ENCODE results near the gene CCL11.

The CCL11 gene

DNA sequence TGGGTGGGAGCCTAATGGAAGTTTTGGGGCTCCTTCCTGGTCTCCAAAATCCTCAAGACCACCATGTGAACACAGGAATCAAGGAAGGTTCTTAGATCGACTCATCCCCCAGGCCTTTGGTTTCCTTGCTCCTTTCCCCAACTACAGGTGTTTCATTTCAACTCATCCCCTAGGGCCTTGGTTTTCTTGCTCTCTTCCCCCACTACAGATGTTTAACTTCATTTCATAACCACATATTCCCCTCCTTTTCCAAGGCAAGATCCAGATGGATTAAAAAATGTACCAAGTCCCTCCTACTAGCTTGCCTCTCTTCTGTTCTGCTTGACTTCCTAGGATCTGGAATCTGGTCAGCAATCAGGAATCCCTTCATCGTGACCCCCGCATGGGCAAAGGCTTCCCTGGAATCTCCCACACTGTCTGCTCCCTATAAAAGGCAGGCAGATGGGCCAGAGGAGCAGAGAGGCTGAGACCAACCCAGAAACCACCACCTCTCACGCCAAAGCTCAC, at the start of gene CCL11:
CCL11 (plus strand) TSS at position 457 of the 507 bp plus-strand sequence. CDS start 67 bp downstream, outside the sequence.
- DNase-seq (ENCODE audit: low read depth), result no peak

DNA sequence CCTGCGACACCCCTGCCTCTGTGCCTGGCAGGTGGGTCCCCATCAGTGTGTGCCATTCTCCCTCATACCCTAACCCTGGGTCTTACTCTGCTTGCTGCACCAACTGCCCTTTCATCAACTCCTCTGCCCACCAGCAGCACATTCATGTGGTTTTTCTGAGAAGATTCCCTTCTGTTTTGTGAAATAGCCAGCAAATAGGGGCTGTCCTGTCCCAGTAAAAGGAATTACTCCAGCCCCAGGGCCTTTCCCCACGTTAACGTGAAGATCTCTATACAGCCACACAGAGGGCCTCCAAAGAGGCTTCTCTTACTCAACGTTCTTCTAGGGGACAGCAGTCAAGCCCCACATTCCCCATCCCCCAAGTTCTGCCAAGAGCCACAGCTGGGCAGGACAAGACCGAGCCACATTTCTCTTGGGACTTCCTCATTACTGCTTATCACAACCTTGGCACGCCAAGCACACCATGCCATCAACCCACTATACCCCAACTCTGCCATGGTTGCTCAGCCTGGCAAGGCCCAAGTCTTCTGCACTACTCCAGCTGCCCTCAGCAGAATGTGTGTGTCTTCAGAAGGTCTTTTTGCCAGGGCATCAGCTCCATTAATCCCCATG, 49.2 kb upstream of the CCL11 start:
- no peak for DNase-seq (ENCODE audit: low read depth)

DNA sequence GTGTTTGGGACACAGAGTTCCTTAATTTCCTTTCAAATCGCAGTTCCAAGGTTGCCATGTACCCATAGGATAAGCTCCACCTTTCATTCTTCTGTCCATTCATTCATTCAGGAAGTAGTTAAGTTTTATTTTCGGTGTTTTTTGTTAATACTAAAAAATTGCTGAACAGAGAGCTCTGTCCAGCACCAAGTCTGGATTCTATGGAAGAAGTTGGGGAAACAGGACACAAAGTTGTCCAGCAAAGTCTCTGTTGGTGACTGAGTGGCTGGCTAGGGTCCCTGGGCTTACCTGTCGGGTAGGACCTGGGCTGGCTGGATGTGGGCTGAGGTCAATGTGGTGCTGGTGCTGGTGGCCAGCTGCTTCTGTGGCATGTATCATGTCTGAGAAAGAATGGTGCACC, 48.1 kb upstream of the CCL11 start:
- no peak for DNase-seq (ENCODE audit: low read depth)

DNA sequence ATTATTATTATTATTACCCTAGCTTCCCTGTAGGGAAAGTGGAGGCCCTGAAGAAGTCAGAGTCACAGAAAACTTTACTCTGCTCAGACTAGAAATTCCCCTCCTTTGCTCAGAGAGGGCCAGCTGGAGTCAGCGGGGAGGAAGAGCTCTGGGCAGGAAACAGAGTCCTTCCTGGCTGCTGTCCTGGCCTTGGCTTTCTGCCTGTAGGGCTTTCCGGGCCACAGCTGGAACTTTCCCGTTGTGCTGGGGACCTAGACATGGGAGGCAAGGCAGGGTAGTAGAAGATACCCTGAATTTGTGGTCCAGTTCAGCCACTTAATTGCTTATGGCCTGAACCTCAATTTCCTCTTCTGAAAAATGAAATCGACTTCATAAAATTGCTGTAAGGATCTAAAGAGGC, 44.5 kb upstream of the CCL11 start:
- no peak for DNase-seq (ENCODE audit: low read depth)

DNA sequence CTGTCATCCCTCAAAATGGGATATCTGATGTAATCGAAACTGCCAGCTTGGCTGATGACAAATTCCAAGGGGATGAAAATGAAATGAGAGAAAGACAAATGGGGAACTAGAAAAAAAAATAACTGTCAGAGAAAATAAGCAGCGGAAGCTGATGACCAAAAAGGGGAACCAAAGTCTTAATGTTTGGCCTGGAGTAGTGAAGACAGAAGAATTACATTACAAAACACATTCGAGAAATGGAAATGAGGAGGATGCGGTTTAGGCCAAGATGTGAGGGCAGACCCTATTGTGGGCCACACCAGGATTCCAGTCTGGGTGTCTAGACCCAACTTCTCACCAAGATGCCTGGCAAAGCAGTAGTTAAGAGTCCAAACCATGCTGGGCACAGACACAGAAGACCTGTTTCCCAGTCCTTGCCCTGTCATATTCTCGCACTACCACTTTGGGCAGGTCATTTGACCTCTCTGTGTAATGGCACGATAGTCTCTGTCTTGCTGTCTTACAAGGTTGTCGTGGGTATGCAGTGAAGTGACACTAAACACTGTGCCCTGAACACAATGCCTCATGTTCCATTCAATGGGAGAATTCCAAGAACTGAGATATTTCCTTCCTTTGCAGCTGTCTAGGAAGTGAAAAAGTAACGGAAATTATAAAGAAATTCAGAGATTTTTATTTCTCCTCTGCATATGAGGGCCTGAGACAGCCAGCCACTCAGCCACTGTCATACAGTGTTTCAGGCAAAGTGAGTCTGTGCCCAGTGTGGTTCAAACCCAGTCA, 42.8 kb upstream of the CCL11 start:
- no peak for DNase-seq (ENCODE audit: low read depth)

DNA sequence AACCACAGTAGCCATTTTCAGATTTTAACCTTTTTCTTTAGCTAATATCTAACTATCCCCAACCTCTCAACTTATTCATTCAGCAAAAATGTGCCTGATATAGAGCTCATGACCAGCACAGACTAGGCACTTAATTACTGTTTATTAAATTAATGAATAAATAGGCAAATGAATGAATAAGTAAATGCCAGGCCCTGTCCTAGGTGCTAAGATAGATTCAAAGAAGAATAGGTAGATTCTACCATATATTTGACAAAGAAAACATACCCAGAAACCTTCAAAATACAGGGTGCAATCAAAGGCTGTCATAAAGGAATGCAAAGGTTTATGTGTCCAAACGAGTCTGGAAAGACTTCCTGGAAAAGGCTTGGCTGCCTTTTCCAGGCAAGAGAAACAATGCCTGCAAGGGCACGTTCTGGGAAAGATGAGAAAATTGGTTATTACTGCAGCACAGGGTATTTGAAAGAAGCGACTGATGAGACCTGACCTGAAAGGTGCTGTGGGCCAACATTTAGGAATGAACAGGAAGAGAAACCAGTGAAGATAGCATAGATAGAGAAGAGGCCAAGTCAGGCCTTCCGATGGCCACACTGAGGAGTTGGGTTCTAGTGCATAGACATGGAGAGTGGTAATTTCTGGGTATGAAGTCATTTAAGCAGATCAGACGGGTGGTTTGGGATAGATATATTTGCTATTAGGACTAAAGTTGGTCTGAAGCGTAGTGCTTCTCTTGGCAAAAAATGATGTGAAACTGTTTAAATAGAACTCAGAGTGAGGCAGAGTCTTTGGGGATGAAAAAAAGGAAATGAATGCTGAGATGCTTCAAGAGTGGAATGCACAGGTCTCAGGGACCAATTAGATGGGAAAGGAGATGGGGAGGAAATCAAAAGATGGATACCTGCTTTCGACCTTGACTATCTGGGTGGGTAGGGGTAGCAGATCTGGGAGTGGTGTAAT, 41.9 kb upstream of the CCL11 start:
- no peak for DNase-seq (ENCODE audit: low read depth)

DNA sequence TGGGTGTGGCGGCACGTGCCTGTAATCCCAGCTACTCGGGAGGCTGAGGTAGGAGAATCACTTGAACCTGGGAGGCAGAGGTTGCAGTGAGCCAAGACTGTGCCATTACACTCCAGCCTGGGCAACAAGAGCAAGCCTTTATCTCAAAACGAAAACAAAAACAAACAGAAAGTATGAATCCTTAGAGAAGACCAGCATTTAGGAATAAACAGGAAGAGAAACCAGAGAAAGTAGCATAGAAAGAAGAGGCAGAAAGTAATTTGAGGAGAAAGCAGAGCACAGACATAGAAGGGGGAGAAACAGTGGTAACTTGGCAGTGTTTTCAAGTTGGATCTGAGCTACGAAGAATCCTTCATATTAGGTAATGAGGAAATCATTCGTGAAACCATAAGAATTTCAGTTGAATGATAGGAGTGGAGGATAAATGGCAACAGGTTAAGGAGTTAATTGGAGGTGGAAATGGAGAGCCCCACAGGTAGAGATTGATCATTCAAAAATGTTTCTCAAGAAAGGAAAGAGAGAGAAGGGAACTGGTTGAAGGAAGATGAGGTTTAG, 40.1 kb upstream of the CCL11 start:
- DNase-seq (ENCODE audit: low read depth), result no peak

DNA sequence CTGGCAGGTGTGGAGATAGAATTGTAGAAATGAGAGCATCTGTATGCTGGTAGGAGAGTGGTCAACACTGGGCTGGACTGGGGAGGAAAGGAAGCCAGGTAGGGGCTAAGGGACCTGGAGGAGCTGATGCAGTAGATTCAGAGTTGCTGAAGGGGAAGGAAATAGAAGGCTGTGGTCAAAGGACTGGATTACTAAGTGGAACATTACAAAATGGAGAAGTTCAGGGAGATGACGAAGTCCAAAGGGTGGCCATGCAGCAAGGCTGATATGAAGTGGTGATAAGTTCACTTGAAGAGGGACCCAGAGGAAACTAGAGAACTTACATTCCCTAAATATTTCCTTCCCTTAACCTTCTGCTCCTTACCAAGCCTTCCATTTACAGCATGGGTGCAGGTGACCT, 39.1 kb upstream of the CCL11 start:
- no peak for DNase-seq (ENCODE audit: low read depth)

DNA sequence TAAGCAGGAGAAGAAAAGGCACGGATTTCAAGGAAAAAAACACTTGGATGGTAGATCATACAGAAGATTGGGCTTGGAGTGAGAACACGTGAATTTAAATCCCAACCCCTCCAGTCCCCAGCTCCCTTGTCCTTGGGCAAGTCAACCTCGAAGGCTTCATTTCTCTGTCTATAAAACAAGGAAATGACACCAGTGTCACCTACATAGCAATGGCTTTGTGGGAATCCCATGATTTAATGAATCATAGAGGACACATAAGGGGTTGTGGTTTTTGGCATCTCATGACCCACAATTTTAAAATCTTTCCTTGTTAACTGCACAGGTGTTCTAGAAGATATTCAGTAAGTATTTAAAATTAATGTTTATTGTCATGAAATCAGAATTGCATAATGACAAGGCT, 38.7 kb upstream of the CCL11 start:
- DNase-seq (ENCODE audit: low read depth), result no peak

DNA sequence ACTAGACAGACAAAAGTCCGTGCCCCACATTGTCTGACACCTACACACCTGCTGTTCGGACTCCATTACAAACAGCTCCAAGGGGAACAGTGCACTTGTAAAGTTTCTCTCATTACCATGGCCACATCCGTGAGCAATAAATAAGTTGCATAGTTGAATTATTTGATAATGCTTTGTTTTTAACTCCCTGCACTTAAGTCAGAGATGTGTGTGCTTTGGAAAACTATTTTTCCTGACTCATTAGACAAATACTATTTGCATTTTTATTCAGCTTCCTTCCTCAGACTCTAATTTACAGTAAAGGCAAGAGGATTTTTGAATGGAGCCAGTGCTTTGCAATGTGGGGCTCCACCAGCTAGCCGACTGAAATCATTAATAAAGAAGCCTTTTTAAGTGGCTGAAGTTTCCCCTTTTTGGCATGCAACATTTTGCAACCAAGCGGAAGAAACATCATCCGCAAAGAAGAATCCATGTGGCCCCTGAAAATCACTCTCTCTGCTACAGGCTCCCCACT, 37.0 kb upstream of the CCL11 start:
- DNase-seq (ENCODE audit: low read depth), result no peak

DNA sequence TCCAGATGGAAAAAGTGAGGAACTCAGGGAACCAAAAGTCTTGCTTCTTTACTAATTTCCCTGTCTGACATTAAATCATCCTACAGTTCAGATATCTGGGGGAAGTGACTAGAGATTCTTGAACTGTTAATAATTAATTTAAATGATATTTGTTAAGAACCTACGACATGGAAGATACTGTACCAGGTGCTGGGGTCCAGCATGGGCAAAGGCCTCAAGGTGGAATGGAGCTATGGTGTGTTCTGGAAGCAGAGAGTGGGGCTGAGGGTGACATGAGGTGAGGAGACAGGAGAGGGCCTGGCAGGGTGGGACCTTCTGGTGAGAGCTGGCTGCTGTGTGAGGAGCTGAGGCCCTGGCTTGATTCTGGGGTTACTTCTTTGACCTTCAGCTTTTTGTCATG, 36.5 kb upstream of the CCL11 start:
- no peak for DNase-seq (ENCODE audit: low read depth)

DNA sequence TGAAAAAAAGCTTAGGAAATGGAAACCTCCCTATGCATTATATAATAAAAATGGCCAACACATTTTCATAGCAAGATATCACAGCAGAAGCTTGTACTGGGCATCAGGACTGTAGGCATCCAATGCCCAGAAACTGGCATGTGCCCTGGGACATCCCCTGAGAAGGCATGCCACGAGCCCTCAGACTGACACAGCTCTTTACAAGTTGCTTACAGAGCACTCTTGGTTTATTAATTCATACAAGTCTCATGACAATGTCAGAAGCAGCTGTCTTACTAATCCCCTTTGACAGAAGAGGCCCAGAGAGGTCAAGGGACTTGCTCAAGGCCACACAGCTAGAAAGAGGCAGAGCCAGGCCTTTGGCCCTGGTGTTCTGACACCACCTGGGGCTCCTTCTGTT, 36.1 kb upstream of the CCL11 start:
- no peak for DNase-seq (ENCODE audit: low read depth)

DNA sequence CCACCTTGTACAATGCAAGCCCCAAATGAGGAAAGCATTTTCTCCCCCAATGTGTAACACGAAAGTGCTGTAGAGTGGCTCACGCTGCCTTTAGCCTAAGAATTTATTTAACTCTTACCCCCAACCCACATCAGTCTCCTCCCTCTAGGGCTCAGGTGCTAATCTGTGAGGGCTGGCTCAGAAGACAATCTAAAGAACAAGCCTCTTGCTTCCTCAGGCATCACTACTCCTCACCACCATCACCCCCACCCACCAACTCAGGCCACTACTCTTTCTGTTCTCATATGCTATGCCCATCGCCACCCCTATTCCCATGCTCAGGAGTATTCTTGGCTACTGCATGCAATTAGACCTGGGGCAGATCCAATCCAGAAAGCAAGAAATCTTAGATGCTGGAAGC, 34.4 kb upstream of the CCL11 start:
- no peak for DNase-seq (ENCODE audit: low read depth)

DNA sequence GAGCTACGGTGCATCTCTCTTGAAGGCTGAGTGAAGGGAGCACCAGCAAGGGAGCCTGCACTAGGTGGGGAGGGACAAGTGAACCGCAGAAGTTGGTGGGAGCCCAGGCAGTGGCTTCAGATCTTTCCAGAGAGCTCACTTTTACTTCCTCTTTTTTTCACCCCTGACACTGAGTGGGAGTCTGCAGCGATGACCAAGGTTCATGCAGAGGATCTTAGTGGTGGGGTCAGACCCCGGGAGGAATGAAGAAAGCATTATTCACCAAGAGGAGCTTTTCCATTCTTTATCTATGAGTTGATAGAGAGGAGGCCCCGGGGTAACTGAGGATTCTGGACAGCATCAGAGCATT, 33.5 kb upstream of the CCL11 start:
- no peak for DNase-seq (ENCODE audit: low read depth)

DNA sequence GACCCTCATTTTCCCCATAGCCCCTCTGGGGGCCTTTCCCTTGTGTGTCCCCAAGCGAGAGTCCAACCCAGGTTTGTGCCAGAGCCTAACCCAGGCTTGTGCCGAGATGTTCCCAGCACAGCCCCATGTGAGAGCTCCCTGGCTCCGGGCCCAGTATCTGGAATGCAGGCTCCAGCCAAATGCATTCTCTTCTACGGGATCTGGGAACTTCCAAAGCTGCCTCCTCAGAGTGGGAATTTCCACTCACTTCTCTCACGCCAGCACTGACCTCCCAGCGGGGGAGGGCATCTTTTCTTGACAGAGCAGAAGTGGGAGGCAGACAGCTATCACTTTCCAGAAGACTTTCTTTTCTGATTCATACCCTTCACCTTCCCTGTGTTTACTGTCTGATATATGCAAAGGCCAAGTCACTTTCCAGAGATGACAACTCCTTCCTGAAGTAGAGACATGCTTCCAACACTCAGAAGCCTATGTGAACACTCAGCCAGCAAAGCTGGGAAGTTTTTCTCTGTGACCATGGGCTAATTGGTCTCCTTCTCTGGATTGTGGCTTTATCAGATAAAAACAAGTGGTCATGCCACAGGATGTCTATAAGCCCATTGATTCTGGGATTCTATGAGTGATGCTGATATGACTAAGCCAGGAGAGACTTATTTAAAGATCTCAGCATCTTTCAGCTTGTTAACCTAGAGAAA, 33.0 kb upstream of the CCL11 start:
- DNase-seq (ENCODE audit: low read depth), result no peak

DNA sequence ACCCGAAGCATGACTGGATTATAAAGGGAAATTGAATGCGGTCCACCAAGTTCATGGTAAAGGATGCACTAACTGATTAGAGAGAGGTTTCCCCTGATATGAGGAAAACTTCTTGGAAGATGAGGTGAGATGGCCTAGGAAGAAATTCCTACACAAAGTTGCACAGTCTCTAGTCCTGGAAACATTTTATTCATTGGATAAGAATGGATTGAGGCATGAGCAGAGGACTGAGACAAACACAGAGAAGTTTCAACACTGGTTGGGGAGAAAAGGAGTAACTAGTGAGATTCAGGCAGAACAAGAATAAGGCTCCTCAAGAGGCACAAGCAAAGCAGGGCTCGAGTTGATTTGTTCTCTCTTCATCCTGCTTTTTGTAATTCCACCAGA, 32.4 kb upstream of the CCL11 start:
- DNase-seq (ENCODE audit: low read depth), result no peak

DNA sequence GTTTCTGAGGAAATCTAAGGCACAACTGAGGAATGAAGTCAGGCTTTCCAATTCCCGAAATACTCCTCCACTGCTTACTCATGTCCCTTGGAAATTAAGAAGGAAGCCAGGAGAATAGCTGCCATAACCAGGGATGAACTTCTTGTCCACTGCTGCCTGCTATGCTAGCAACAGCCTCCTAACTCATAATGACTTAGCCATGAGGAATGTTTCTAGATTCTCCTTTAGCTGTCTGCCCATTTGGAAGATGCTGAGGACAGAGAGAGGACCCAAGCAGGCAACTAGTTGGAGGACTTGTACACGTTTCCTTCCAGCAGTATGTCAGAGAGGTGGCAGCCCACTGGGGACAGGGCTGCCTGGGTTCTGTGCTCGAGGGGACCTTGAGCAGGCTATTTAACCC, 31.4 kb upstream of the CCL11 start:
- no peak for DNase-seq (ENCODE audit: low read depth)

DNA sequence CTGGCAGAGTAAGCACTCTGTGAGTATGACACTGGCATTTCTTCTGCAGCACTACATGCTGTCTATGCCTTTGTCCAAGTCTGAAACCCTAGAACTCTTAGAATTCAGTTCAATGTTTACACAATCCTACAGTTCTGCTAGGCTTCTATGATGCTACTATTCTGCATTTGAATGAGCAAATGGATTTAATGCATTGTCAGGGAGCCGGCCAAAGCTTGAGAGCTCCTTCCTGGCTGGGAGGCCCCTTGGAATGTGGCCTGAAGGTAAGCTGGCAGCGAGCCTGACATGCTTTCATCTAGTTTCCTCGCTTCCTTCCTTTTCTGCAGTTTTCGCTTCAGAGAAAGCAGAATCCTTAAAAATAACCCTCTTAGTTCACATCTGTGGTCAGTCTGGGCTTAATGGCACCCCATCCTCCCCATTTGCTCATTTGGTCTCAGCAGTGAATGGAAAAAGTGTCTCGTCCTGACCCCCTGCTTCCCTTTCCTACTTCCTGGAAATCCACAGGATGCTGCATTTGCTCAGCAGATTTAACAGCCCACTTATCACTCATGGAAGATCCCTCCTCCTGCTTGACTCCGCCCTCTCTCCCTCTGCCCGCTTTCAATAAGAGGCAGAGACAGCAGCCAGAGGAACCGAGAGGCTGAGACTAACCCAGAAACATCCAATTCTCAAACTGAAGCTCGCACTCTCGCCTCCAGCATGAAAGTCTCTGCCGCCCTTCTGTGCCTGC, 30.7 kb upstream of the CCL11 start, which contains the start of gene CCL2:
CCL2 (plus strand) TSS at position 635 of the 730 bp plus-strand sequence; CDS start at position 700, 65 bp downstream.
- DNase-seq (ENCODE audit: low read depth), result no peak

DNA sequence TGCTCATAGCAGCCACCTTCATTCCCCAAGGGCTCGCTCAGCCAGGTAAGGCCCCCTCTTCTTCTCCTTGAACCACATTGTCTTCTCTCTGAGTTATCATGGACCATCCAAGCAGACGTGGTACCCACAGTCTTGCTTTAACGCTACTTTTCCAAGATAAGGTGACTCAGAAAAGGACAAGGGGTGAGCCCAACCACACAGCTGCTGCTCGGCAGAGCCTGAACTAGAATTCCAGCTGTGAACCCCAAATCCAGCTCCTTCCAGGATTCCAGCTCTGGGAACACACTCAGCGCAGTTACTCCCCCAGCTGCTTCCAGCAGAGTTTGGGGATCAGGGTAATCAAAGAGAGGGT, 30.2 kb upstream of the CCL11 start:
- DNase-seq (ENCODE audit: low read depth), result no peak

DNA sequence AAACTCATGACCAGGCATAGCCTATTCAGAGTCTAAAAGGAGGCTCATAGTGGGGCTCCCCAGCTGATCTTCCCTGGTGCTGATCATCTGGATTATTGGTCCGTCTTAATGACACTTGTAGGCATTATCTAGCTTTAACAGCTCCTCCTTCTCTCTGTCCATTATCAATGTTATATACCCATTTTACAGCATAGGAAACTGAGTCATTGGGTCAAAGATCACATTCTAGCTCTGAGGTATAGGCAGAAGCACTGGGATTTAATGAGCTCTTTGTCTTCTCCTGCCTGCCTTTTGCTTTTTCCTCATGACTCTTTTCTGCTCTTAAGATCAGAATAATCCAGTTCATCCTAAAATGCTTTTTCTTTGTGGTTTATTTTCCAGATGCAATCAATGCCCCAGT, 29.7 kb upstream of the CCL11 start:
- DNase-seq (ENCODE audit: low read depth), result no peak

Data from activated gamma-delta T cell treated with anti-CD3 and anti-CD28 coated beads, Interleukin-2, amount 50 U/mL, for 16 hours (primary cell).